Activated B cell treated with CpG ODN at 0.5 μM for 24 hours (primary cell): ENCODE measurements around the gene VEGFC. TPM values are rescaled to one million over a fixed set of nuclear protein-coding genes. Genes with fewer than 3 reads are reported as not detected.

Experiments used
- ATAC-seq: fragments of 200-7000 bp; cut with Tn5 transposase; one replicate; pipeline ENCODE4 v1.10.0; 2021; ENCODE audit warnings: low read depth, mild to moderate bottlenecking, moderate library complexity
- CTCF ChIA-PET: fragments of 350-600 bp; sonication (Branson Sonifier 250); formaldehyde crosslinking; loops from one replicate; lab custom pipeline; 2021; ENCODE audit warnings: antibody characterized with exemption; lab: Charles Lee
- POLR2A ChIA-PET: fragments of 350-600 bp; sonication (Branson Sonifier 250); formaldehyde crosslinking; loops from one replicate; lab custom pipeline; 2021; ENCODE audit warnings: antibody characterized with exemption; lab: Charles Lee
- DNase-seq: peaks from one replicate; pipeline ENCODE4 v3.0.0; 2022
- H3K27ac Mint-ChIP-seq: one replicate; pipeline ENCODE4 v1.8.0; 2020; ENCODE audit warnings: mixed read lengths
- H3K27me3 Mint-ChIP-seq: one replicate; pipeline ENCODE4 v1.8.0; 2021; ENCODE audit warnings: mixed read lengths
- H3K36me3 Mint-ChIP-seq: one replicate; pipeline ENCODE4 v1.8.0; 2021; ENCODE audit warnings: low read depth, mixed read lengths
- H3K4me1 Mint-ChIP-seq: one replicate; pipeline ENCODE4 v1.8.0; 2021; ENCODE audit warnings: mixed read lengths
- H3K4me3 Mint-ChIP-seq: one replicate; pipeline ENCODE4 v1.8.0; 2020; ENCODE audit warnings: mild to moderate bottlenecking, mixed read lengths
- H3K9me3 Mint-ChIP-seq: one replicate; pipeline ENCODE4 v1.8.0; 2020; ENCODE audit warnings: mixed read lengths
- intact Hi-C: fragments of 100-400 bp; cut with micrococcal nuclease; formaldehyde crosslinking; loops from one replicate; pipeline ENCODE4 v1.15.1; 2024
- total RNA-seq: library from RNA; stranded (reverse); gene quantifications from 2 replicates; pipeline ENCODE4 v1.2.3, GENCODE V29; 2022
- TF ChIP-seq, protein P1 (sequence below): fragments of 200-600 bp; IDR thresholded peaks from one replicate; pipeline ENCODE4 v1.8.0; 2022; ENCODE audit warnings: antibody characterized with exemption, mild to moderate bottlenecking

Gene VEGFC
- total RNA-seq, 1 donor from 2014 or later = not detected

DNA sequence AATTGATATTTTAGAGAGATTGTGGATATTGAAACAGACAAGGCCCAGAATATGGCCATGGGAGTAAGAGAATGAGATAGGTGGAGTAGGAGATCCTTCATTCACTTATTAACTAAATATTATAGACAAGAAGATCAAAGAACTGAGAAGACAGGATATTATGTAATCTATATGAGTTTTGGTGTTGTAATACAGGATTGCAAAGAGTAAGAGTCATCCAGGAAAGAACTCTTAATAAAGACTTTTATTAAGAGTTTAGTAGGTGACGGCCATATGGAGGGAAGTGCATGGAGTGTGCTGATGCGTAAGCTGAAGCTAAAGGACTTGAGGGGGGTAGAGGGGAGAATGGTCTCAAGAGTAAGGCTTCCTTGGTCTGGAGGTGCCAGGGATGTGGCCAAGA is 153.7 kb downstream of the VEGFC start:
- Mint-ChIP-seq H3K9me3 (no peaks in the 10 kb centered on the region), H3K4me3 (no peak overlapping the region), H3K36me3 (no peaks in the 10 kb centered on the region), H3K4me1 (no peaks in the 10 kb centered on the region), H3K27ac (no peak overlapping the region), H3K27me3 (no peaks in the 10 kb centered on the region)
- ChIA-PET POLR2A (no interaction called here), CTCF (no interaction called here)
- DNase-seq = no peak
- TF ChIP-seq, protein P1, sequence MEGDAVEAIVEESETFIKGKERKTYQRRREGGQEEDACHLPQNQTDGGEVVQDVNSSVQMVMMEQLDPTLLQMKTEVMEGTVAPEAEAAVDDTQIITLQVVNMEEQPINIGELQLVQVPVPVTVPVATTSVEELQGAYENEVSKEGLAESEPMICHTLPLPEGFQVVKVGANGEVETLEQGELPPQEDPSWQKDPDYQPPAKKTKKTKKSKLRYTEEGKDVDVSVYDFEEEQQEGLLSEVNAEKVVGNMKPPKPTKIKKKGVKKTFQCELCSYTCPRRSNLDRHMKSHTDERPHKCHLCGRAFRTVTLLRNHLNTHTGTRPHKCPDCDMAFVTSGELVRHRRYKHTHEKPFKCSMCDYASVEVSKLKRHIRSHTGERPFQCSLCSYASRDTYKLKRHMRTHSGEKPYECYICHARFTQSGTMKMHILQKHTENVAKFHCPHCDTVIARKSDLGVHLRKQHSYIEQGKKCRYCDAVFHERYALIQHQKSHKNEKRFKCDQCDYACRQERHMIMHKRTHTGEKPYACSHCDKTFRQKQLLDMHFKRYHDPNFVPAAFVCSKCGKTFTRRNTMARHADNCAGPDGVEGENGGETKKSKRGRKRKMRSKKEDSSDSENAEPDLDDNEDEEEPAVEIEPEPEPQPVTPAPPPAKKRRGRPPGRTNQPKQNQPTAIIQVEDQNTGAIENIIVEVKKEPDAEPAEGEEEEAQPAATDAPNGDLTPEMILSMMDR = no peak
- no peak for ATAC-seq
- intact Hi-C loops = no loop called here

DNA sequence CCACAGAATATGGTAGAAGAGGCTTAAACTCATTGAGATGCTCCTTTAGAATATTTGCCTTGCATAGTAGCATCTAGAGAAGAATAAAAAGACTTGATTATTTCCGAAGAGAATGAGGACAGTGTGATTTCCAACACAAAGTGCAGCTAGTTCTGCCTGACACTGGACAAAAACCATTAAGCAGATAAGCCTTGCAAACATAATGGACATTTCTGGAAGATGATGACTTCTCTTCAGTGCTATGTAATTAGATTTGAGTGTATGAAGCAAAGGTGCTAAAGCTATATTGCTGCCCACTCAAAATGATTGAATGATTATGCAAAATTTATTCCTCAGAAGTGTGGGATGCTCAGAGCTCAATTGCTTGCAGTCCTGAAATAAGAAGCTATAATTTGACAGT is 156.4 kb downstream of the VEGFC start:
- Mint-ChIP-seq H3K27ac (no peak overlapping the region), H3K4me3 (no peak overlapping the region), H3K27me3 (no peaks in the 10 kb centered on the region), H3K4me1 (no peaks in the 10 kb centered on the region), H3K9me3 (no peaks in the 10 kb centered on the region), H3K36me3 (no peaks in the 10 kb centered on the region)
- TF ChIP-seq, protein P1 = no peak
- CTCF ChIA-PET = no interaction called here
- no peak for ATAC-seq
- intact Hi-C loops = no loop called here
- no peak for DNase-seq
- POLR2A ChIA-PET = no interaction called here

DNA sequence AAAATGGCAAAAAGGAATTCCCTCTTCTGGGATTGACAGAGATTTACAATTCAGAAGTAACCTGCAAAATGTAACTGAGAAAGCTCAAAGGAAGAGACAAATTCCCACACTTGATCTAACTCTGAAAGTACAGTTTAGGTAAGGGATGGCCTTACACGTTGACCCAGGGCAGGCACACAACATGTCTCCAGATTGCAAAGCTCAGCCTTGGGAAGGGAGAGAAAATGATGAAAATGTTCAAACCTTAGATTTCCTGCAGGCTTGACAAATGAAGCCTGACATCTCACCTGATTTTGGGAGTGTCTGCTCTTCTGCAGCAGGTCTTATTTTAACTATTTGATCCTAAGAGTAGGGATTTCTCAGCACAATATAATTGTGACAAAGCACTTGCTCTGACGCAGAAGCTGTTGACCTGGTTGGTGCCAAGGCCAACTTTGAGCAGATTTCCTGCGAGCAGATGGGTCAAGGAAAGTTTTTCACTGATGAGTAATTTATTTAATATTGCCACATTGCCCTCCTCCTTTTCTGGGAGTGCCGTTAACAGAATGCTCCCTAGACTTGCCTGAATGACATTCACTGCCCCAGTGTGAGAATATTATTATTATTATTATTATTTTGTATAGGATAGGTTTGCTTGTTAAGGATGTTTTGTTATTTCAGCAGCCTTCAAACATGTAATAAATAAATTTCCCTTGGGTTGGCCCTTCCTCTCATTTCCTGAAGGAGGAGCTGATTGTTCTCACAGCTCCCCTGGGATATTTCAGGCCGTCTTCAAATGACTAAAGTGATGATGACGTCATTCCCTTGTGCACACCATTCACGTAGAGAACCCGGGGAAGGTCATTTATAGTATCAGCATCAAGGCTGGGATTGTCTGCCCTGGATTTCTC is 157.1 kb downstream of the VEGFC start:
- Mint-ChIP-seq H3K4me3 (no peak overlapping the region), H3K27ac (no peak overlapping the region), H3K27me3 (no peaks in the 10 kb centered on the region), H3K36me3 (no peaks in the 10 kb centered on the region), H3K9me3 (no peaks in the 10 kb centered on the region), H3K4me1 (no peaks in the 10 kb centered on the region)
- ChIA-PET CTCF (no interaction called here), POLR2A (no interaction called here)
- TF ChIP-seq, protein P1 = no peak
- DNase-seq (no peak), ATAC-seq (no peak)
- intact Hi-C loops = no loop called here
